HG02763 (cell line): ENCODE measurements around the gene MTCH2.
"Not testable (repeated sequence)": the region's sequence is repeated elsewhere in the genome, so short reads cannot be mapped to it uniquely, and the experiment has no call there.

Source experiments
- ATAC-seq: cut with Tn5 transposase; IDR thresholded peaks from one replicate; pipeline ENCODE4 v1.9.1; 2021; ENCODE audit warnings: mild to moderate bottlenecking, moderate library complexity; ENCODE audit not compliant: unreplicated experiment

The MTCH2 gene

DNA sequence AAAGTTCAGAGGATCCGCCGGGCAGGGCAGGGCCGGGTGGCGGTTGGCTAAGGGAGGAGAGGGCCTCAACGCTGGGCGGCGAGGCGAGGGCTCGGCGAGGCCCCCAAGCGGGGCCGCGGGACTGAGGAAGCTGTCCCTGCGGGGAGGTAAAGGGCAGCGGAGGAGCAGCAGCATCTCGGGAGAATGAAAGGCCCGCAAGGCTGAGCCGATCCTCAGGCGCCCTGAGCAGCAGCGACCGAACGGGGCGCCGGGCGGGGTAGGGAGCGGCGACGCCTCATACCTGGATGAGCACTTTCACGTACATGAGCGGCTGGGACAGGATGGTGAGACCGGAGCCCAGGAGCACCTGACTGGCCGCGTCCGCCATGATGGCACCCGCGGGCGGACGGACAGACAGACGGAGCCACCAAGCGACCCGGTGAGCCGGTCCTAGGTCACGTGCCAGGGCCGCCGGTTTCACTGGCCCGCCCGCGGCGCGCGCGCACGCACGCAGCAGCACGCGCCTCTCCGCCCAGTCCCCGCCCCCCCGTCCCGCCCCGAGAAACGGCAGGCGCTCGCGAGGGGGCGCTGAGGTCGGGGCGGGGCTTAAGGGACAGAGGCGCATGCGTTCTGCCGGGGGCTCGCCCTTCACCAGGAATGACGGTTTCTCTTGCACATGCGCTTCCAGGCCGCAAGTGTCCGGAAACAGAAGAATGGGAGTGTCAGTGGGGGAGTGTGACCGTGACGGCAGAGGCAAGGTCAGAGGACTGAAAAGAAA is at the start of gene MTCH2:
Gene MTCH2, minus strand, starts transcription at position 461 of the 757 bp plus-strand sequence. Its CDS starts 94 bp downstream, at position 367.
- peak; percentile 89 for ATAC-seq

DNA sequence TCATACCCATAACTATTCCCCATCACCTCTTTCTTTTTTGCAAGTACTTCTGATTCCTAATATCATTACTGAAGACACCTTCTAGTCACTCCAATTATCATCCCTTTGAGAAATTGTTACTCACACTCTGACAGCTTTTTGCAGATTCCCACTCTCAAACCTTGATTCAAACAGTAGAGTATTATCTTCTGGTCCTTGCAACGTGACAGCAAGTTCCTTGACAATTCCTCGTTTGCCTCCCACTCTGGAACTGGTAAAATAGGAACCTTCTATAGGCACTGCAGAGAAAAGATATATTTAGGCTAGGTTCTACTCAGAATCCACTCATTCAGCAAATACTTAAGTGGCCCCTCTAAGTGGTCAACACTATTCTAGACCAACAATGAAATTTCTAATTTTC is 49.6 kb upstream of the MTCH2 start:
- no peak for ATAC-seq

DNA sequence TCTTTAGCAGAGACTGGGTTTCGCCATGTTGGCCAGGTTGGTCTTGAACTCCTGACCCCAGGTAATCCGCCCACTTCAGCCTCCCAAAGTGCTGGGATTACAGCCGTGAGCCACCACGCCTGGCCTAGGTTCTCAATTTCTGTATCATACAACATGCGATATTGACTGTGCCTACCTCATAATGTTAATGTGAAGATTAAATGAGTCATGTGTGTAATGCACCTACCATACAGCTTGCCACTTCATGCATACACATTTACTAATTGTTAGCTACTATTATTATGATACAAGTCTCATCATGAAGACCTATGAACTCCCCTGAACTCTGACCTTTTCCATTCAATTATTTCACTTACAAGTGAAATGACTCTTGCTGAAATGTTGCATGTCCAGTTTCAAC is 47.1 kb upstream of the MTCH2 start:
- no peak for ATAC-seq

GRCh38 chr11:47688991-47689390 is 46.6 kb upstream of the MTCH2 start:
- no peak for ATAC-seq

- no peak for ATAC-seq
These were observed 45.8 kb upstream of the MTCH2 start for GRCh38 chr11:47688111-47688510.

- not testable (repeated sequence) for ATAC-seq
These were observed 44.3 kb upstream of the MTCH2 start for GRCh38 chr11:47686704-47687103.

DNA sequence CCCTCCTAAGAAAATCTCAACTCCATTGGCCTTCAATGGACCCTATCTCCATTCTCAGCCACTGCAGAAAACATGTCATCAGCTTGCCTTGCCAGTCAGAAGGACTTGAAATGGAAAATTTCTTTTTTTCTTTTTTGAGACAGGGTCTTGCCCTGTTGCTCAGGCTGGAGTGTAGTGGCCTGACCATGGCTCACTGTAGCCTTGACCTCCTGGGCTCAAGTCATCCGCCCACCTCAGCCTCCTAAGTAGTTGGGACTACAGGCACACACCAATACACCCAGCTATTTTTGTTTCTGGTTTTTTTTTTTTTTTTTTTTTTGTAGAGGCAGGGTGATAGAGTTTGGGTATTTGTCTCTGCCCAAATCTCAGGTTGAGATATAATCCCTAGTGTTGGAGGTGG is 43.8 kb upstream of the MTCH2 start:
- ATAC-seq, result no peak

DNA sequence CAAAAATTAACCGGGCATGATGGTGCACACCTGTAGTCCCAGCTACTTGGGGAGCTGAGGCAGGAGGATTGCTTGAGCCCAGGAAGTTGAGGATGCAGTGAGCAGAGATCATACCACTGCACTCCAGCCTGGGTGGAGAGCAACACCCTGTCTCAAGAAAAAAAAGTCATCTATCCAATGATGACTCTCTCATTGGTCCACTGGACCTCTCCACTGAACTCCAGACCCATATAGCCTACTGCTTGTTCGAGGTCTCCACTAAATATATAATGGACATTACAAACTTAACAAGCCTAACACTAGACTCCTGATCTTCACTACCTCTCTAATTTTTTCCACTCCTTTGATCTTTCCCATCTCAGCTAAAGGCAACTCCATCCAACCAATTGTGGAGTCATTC is 33.5 kb upstream of the MTCH2 start:
- ATAC-seq, result no peak

- ATAC-seq, result no peak
These were observed 29.9 kb upstream of the MTCH2 start for GRCh38 chr11:47672283-47672730.

DNA sequence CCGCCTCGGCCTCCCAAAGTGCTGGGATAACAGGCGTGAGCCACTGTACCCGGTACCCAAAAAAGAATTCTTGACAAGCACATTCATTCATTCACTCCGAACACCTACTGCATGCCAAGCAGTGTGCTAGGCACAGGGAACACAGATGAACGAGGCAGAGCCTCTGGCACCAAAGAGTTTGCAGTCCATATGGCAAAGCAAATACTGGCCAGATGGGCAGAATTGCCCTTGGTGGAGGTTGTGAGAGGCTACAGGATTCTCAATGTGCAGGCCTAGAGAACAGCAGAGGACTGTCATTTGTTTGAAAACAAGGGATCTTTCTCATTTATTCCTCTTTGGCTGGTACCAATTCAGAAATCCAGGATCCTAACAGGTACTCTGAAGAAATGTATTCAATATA is 27.5 kb upstream of the MTCH2 start:
- ATAC-seq, result no peak

- ATAC-seq, result no peak
These were observed 26.3 kb upstream of the MTCH2 start for GRCh38 chr11:47668665-47669064.

DNA sequence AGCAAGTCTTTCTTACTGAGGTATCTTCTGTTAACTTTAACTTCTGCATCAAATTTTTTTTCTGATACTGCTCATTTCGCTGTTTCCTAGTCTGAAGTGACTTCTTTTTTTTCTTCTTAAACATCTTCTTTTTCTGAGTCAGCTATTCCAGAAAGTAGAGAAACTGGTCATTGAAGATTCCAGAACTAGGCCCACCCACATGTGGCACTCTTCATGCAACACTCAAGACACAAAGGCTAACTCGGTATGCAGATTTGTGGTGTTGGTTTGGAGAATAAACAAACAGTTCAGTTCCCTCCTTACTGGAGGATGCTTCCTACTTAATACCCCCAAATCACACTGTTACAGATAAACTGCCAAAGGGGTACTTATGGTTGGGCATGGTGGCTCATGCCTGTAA is 25.2 kb upstream of the MTCH2 start:
- no peak for ATAC-seq

DNA sequence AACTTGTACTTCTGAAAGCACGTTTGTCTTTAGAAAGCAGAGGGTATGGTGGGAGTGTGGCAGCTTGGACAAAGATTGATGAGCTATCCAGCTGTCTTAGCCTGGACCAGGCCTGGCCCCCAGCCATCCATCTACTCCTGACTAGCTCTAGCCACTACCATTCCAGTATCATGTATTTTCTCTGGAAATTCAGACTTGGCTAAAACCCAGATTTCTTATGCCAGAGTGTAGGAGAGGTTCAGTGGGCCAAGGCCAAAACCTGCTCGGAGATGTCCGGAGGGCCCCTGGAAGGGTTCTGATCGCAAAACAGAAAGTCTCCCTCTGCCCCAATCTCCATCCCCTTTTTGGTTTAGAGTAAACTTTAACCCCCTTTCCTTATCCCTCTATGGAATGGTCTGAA is 24.8 kb upstream of the MTCH2 start:
- no peak for ATAC-seq

DNA sequence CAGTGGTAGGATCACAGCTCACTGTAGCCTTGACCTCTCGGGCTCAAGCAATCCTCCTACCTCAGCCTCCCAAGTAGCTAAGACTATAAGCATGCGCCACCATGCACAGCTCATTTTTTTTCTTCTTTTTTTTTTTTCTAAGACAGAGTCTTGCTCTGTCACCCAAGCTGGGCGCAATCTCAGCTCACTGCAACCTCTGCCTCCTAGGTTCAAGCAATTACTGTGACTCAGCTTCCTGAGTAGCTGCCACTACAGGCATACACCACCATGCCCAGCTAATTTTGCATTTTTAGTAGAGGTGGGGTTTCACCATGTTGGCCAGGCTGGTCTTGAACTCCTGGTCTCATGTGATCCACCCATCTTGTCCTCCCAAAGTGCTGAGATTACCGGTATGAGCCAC is 22.6 kb upstream of the MTCH2 start:
- not testable (repeated sequence) for ATAC-seq

DNA sequence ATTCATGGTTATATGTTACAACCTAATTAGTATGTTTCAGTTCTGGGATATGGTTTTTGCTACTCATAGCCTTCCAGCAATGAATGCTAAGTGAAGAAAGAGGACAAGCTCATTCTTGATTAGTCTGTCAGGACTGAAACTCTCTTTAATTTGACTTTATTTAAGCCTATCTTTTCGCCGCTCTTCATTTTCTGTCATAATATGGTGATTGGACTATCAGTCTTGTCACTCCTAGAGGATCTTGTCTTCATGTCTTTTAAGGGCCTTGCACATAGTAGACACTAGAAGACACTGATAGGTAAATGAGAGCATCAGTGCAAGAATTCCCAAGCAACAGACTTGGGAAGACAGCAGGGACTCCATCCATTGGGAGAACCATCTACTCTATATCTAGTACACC is 18.9 kb upstream of the MTCH2 start:
- no peak for ATAC-seq

GRCh38 chr11:47659276-47659675 is 16.9 kb upstream of the MTCH2 start:
- no peak for ATAC-seq

DNA sequence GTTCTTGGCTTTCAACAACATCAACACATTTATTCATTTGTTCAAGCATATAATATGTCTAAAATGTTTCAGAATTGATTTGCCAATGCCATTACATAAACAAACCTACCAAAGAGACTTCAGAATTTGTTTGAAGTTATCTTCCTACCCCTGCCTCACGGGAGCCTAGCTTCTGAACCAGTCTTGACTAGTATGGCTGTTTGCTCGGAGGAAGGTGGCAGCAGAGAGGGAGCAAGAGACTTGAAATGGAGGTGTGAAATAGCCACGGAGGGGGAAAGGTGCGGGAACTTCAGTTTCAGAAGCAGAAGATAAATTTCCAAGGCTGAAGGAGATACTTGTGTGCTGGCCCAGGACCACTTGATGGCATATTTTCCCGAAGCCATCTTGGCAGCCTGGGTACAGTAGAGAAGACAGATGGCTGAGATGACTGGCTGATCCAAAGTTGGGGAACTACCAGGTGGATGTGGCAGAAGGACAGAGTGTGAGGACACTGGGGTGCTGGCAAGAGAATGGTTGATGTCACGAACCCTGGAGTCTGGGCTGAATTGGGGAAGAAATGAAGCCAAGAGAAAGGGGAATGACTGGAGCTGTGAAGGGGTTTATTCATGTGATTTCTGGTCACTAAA is 14.0 kb upstream of the MTCH2 start:
- ATAC-seq, result no peak

DNA sequence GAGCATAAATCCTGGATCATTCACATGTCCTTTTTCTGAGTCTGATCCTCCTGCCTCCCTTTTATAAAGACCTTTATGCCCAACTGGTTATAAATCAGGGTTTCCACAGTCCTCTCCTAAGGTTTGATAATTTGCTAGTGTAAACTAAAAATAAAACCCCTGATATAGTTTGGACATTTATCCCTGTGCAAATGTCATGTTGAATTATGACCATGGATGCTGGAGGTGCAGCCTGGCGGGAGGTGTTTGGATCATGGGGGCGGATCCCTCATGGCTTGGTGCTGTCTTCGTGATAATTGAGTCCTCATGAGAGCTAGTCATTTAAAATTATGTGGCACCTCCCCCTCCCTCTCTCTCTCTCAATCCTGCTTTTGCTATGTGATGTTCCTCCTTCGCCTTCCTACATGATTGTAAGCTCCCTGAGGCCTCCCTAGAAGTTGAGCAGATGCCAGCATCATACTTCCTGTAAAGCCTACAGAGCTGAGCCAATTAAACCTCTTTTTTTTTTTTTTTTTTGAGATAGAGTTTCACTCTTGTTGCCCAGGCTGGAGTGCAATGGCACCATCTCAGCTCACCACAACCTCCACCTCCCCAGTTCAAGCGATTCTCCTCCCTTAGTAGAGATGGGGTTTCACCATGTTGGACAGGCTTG is 9.6 kb upstream of the MTCH2 start:
- ATAC-seq, result no peak

GRCh38 chr11:47649276-47649675 is 6.9 kb upstream of the MTCH2 start:
- ATAC-seq, result no peak

GRCh38 chr11:47646019-47646418 is 3.7 kb upstream of the MTCH2 start:
- no peak for ATAC-seq

GRCh38 chr11:47645500-47645899 is 3.1 kb upstream of the MTCH2 start:
- ATAC-seq, result no peak

DNA sequence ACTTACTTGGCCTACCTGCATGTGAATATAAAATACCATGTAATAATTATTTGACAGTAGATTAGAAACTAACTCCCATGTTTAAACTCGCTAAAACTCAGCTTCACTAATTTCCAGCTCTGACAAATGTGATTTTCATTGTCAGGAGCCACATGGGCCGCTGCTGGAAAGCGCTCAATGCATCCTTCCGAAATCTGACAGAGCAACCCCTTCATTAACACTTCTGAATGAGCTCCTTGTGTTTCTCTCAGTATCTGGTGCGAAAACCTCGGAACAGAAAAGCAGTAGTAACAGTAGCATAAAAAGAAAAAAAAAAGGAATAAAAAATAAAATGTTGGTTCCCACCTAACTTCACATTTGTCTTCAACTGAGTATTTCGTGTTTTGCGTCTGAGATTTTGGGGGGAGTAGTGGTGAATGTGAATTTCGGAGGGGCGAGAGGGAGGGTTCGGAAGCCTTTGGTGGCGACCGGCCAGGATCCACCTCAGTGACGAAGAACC is 710 bp downstream of the MTCH2 start:
- ATAC-seq, result no peak
